ENCODE data around the gene LGALS1. TPM values are rescaled to one million over a fixed set of nuclear protein-coding genes. Genes with fewer than 3 reads are reported as not detected.

The LGALS1 gene
- total RNA-seq, 2 donors from 2014 or later, result 10.4 to 16.0 TPM

DNA sequence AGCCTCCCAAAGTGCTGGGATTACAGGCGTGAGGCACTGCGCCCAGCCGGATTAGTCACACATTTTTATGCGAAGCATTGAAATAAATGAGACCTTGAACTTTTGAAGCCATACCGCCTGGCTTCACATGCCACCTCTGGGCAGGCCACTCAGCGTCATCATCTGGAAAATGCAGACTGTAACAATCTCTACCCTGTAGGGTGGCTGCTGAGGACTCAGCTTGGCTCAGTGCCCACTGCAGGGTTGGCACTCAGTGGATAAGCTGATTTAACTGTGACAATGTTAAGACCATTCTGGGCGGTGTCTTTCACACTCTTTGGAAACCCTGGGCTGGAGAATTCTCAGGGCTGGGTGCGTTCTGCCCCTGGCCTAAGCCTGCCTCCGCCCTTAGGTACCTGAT lies 27.5 kb upstream of the LGALS1 start:
- Mint-ChIP-seq H3K36me3 (ENCODE audit: low read depth) (peaks cover 59% of the 10 kb centered on the region), H3K27me3 (ENCODE audit: insufficient read depth) (no peaks in the 10 kb centered on the region), H3K27ac (no peak overlapping the region), H3K9me3 (no peaks in the 10 kb centered on the region), H3K4me3 (no peak overlapping the region), H3K4me1 (no peaks in the 10 kb centered on the region)
- Histone ChIP-seq H3K27me3 (ENCODE audit: control insufficient read depth, insufficient read depth, low read length, poor library complexity, severe bottlenecking) (no peaks in the 10 kb centered on the region), H3K9ac (ENCODE audit: extremely low read depth, low read length, poor library complexity, severe bottlenecking) (no peak overlapping the region), H3K27ac (ENCODE audit: low read depth, low read length) (no peak overlapping the region), H3K9me3 (ENCODE audit: control insufficient read depth, low read length) (no peaks in the 10 kb centered on the region), H3K4me1 (ENCODE audit: control insufficient read depth, insufficient read depth, low read length) (no peaks in the 10 kb centered on the region), H3K4me3 (ENCODE audit: low read length) (no peak overlapping the region), H3K36me3 (ENCODE audit: control insufficient read depth, insufficient read depth, low read length) (peaks cover 29% of the 10 kb centered on the region)
- WGBS, 2 experiments (ENCODE audit: insufficient coverage in 1 of 2, insufficient read length in 1 of 2), result 96% methylated on average over 9 of the region's 9 CpGs
- DNase-seq, result no peak
- TF ChIP-seq, protein P1, sequence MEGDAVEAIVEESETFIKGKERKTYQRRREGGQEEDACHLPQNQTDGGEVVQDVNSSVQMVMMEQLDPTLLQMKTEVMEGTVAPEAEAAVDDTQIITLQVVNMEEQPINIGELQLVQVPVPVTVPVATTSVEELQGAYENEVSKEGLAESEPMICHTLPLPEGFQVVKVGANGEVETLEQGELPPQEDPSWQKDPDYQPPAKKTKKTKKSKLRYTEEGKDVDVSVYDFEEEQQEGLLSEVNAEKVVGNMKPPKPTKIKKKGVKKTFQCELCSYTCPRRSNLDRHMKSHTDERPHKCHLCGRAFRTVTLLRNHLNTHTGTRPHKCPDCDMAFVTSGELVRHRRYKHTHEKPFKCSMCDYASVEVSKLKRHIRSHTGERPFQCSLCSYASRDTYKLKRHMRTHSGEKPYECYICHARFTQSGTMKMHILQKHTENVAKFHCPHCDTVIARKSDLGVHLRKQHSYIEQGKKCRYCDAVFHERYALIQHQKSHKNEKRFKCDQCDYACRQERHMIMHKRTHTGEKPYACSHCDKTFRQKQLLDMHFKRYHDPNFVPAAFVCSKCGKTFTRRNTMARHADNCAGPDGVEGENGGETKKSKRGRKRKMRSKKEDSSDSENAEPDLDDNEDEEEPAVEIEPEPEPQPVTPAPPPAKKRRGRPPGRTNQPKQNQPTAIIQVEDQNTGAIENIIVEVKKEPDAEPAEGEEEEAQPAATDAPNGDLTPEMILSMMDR (conservative IDR thresholded peaks at IDR 0.05), result no peak

GRCh38 chr22:37650463-37651136 lies 24.8 kb upstream of the LGALS1 start:
- TF ChIP-seq, protein P1 (conservative IDR thresholded peaks at IDR 0.05), result no peak
- no peak overlapping the region for H3K4me3 Mint-ChIP-seq
- WGBS, 2 experiments (ENCODE audit: insufficient coverage in 1 of 2, insufficient read length in 1 of 2), result 94 to 96% methylated on average over 14 to 17 of the region's 17 CpGs

DNA sequence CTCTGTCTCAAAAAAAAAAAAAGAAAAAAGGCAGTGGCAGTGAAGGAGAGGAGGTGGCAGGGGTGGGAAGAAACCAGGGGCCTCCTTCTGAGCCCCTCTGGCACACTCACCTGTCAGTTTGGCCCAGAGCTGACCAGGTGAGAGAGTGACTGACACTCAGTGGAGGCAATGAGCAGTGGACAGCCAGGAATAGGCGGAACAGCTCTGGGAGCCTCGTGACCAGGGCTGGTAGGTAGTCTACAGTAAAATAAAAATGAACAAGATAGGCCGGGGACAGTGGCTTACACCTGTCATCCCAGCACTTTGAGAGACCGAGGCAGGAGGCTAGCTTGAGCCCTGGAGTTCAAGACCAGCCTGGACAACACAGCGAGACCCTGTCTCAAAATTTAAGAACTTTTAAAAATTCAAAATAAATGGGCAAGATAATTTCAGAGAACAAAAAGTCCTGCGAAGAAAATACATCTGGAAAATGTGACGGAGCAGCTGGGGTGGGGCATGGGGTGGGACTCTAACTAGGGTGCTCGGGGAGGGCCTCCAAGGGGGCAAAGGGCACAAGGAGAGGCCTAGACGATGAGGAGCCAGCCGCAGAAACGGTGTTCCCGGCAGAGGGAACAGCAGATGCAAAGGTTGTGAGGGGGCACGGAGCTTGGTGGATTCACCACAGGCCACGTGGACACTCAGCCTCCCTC lies 20.7 kb upstream of the LGALS1 start:
- Mint-ChIP-seq H3K9me3 (no peaks in the 10 kb centered on the region), H3K36me3 (ENCODE audit: low read depth) (peaks cover 34% of the 10 kb centered on the region), H3K27me3 (ENCODE audit: insufficient read depth) (no peaks in the 10 kb centered on the region), H3K27ac (no peak overlapping the region), H3K4me3 (no peak overlapping the region), H3K4me1 (peaks cover 11% of the 10 kb centered on the region)
- no peak overlapping the region for H3K9ac ChIP-seq (ENCODE audit: extremely low read depth, low read length, poor library complexity, severe bottlenecking)
- peaks cover 4% of the 10 kb centered on the region for H3K4me1 ChIP-seq (ENCODE audit: control insufficient read depth, insufficient read depth, low read length)
- TF ChIP-seq, protein P1 (conservative IDR thresholded peaks at IDR 0.05), result no peak
- H3K36me3 ChIP-seq (ENCODE audit: control insufficient read depth, insufficient read depth, low read length), result peaks cover 11% of the 10 kb centered on the region
- H3K9me3 ChIP-seq (ENCODE audit: control insufficient read depth, low read length), result no peaks in the 10 kb centered on the region
- H3K27me3 ChIP-seq (ENCODE audit: control insufficient read depth, insufficient read depth, low read length, poor library complexity, severe bottlenecking), result no peaks in the 10 kb centered on the region
- no peak for DNase-seq
- WGBS, 2 experiments (ENCODE audit: insufficient coverage in 1 of 2, insufficient read length in 1 of 2), result 93 to 97% methylated on average over 10 to 14 of the region's 14 CpGs
- H3K27ac ChIP-seq (ENCODE audit: low read depth, low read length), result no peak overlapping the region
- H3K4me3 ChIP-seq (ENCODE audit: low read length), result no peak overlapping the region

More at GRCh38 chr22:37650463-37651136, 24.8 kb upstream of the LGALS1 start:
- Histone ChIP-seq H3K9ac (ENCODE audit: extremely low read depth, low read length, poor library complexity, severe bottlenecking) (no peak overlapping the region), H3K36me3 (ENCODE audit: control insufficient read depth, insufficient read depth, low read length) (peaks cover 20% of the 10 kb centered on the region), H3K9me3 (ENCODE audit: control insufficient read depth, low read length) (no peaks in the 10 kb centered on the region), H3K4me1 (ENCODE audit: control insufficient read depth, insufficient read depth, low read length) (no peaks in the 10 kb centered on the region), H3K4me3 (ENCODE audit: low read length) (no peak overlapping the region), H3K27me3 (ENCODE audit: control insufficient read depth, insufficient read depth, low read length, poor library complexity, severe bottlenecking) (no peaks in the 10 kb centered on the region), H3K27ac (ENCODE audit: low read depth, low read length) (no peak overlapping the region)
- no peak for DNase-seq
- Mint-ChIP-seq H3K36me3 (ENCODE audit: low read depth) (peaks cover 51% of the 10 kb centered on the region), H3K4me1 (no peaks in the 10 kb centered on the region), H3K27ac (no peak overlapping the region), H3K9me3 (no peaks in the 10 kb centered on the region), H3K27me3 (ENCODE audit: insufficient read depth) (no peaks in the 10 kb centered on the region)
